Measurements from ENCODE around the gene CWC27.

- TF ChIP-seq ESRRA (CRISPR knock-in tag; IDR thresholded peaks at IDR 0.05; ENCODE audit: borderline replicate concordance) (no peak), CTCF (IDR thresholded peaks at IDR 0.05) (no peak), ZNF232 (CRISPR knock-in tag; IDR thresholded peaks at IDR 0.05) (no peak), SP1 (CRISPR knock-in tag; conservative IDR thresholded peaks at IDR 0.05) (no peak), ZNF263 (CRISPR knock-in tag; IDR thresholded peaks at IDR 0.05; ENCODE audit: low read depth) (no peak), ZNF396 (CRISPR knock-in tag; IDR thresholded peaks at IDR 0.05; ENCODE audit: borderline replicate concordance) (no peak), CREM (CRISPR knock-in tag; IDR thresholded peaks at IDR 0.05) (no peak), GTF2I (CRISPR knock-in tag; conservative IDR thresholded peaks at IDR 0.05) (no peak), FOXP1 (CRISPR knock-in tag; IDR thresholded peaks at IDR 0.05; ENCODE audit: borderline replicate concordance) (no peak), USF1 (CRISPR knock-in tag; IDR thresholded peaks at IDR 0.05) (no peak), GABPB1 (CRISPR knock-in tag; IDR thresholded peaks at IDR 0.05) (no peak)
Measured at GRCh38 chr5:64972591-64972990, 203.9 kb downstream of the CWC27 start.

All from WTC11 (cell line).